GM19397 (cell line): ENCODE results near the gene NXPE3.

Experiments
- ATAC-seq: cut with Tn5 transposase; IDR thresholded peaks from one replicate; pipeline ENCODE4 v1.9.1; 2021; ENCODE audit warnings: mild to moderate bottlenecking, moderate library complexity; ENCODE audit not compliant: unreplicated experiment

Gene NXPE3

DNA sequence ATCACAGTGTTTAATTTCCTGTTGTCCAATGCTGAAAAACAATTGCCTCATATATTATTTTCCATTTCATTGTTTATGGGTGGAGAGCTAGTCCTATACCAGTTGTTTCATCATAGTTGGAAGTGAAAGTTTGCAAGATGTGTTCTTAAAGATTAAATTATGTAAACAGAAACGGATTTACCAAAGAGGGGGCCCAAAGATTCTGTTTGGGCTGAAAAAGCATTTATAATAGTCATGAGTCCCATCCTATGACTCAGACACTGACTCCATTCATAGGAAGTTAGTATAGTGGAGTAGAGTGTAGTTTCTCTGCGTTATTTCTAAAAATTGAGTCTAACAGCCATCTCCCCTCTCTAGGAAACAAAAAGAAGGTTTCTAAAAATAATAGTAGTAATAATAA lies 94.6 kb downstream of the NXPE3 start:
- ATAC-seq, result no peak

DNA sequence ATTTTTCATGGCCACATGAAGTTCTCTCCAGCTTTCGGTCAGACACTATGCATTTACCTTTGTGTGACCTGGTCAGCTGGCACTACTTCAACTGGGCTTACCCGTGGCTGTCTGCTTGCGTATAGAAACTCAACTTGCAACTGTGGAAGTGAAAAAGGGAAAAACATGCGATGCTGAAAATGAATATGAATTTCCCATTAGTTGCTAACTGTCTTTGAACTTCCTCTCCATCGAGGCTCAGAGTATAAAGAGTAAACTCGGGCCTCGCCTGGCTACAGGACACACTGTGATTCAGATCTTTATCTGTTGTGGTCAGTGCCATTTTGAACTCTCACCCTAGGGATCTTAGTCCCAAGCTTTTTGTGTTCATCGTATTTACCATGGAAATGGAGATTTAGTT lies 97.1 kb downstream of the NXPE3 start:
- no peak for ATAC-seq
